Measurements from ENCODE around the gene NKX2-4.

The NKX2-4 gene

DNA sequence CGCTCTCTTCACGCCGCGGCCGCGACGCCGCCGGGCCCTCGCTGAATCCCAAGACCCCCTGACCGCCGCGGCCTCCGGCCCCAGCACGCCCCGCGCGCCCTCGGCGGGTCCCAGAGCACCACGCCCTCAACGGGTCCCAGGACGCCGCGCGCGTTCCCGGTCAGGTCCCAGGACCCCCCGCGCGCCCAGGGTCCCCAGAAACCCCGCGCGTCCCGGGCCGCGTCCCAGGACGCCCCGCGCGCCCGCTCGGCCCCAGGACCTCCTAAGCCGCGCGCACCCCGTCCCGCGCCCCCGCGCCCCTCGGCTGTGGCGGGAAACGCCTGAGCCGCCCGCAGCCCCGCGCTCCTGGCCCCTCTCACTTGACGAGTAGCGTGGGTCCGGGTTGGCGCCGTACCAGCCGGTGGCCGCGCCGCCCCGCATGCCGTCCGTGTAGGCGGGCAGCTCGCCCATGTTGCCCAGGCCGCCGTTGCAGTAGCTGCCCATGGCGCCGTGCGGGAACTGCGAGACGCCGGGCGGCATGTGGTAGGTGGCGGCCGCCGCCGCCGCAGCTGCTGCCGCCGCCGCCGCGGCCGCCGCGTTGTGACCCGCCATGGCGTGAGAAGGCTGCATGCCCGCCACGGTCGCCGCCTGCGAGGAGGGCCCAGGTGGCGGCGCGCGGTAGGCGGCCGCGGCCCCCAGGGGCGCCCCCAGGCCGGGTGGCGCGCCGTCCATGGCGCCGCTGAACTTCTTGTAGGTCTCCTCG, 556 bp downstream of the NKX2-4 start (continued):
- TF ChIP-seq EGR2 (tag by site-specific recombination; IDR thresholded peaks at IDR 0.05; ENCODE audit: low read depth) (peak; percentile 70; the same call in 1 of the 2 replicates), ZNF274 (IDR thresholded peaks at IDR 0.05; ENCODE audit: low read length) (no peak), ZNF274 (tag by site-specific recombination; IDR thresholded peaks at IDR 0.05; ENCODE audit: borderline replicate concordance) (no peak), ZNF132 (tag by site-specific recombination; IDR thresholded peaks at IDR 0.05; ENCODE audit: borderline replicate concordance) (no peak), ZNF37A (tag by site-specific recombination; IDR thresholded peaks at IDR 0.05) (no peak), ZBTB1 (tag by site-specific recombination; IDR thresholded peaks at IDR 0.05) (no peak), ZNF404 (tag by site-specific recombination; IDR thresholded peaks at IDR 0.05) (no peak)
- TF ChIP-seq, protein P1, sequence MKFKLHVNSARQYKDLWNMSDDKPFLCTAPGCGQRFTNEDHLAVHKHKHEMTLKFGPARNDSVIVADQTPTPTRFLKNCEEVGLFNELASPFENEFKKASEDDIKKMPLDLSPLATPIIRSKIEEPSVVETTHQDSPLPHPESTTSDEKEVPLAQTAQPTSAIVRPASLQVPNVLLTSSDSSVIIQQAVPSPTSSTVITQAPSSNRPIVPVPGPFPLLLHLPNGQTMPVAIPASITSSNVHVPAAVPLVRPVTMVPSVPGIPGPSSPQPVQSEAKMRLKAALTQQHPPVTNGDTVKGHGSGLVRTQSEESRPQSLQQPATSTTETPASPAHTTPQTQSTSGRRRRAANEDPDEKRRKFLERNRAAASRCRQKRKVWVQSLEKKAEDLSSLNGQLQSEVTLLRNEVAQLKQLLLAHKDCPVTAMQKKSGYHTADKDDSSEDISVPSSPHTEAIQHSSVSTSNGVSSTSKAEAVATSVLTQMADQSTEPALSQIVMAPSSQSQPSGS (tag by site-specific recombination; IDR thresholded peaks at IDR 0.05; ENCODE audit: low read depth) = no peak
- TF ChIP-seq, protein P2, sequence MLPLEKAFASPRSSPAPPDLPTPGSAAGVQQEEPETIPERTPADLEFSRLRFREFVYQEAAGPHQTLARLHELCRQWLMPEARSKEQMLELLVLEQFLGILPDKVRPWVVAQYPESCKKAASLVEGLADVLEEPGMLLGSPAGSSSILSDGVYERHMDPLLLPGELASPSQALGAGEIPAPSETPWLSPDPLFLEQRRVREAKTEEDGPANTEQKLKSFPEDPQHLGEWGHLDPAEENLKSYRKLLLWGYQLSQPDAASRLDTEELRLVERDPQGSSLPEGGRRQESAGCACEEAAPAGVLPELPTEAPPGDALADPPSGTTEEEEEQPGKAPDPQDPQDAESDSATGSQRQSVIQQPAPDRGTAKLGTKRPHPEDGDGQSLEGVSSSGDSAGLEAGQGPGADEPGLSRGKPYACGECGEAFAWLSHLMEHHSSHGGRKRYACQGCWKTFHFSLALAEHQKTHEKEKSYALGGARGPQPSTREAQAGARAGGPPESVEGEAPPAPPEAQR (tag by site-specific recombination; IDR thresholded peaks at IDR 0.05) = no peak
- TF ChIP-seq, protein P3, sequence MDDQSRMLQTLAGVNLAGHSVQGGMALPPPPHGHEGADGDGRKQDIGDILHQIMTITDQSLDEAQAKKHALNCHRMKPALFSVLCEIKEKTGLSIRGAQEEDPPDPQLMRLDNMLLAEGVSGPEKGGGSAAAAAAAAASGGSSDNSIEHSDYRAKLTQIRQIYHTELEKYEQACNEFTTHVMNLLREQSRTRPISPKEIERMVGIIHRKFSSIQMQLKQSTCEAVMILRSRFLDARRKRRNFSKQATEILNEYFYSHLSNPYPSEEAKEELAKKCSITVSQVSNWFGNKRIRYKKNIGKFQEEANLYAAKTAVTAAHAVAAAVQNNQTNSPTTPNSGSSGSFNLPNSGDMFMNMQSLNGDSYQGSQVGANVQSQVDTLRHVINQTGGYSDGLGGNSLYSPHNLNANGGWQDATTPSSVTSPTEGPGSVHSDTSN (CRISPR knock-in tag; IDR thresholded peaks at IDR 0.05) = 0 out of 2 replicates have a peak, but pooled peaks have one; percentile 51
- TF ChIP-seq, protein P4, sequence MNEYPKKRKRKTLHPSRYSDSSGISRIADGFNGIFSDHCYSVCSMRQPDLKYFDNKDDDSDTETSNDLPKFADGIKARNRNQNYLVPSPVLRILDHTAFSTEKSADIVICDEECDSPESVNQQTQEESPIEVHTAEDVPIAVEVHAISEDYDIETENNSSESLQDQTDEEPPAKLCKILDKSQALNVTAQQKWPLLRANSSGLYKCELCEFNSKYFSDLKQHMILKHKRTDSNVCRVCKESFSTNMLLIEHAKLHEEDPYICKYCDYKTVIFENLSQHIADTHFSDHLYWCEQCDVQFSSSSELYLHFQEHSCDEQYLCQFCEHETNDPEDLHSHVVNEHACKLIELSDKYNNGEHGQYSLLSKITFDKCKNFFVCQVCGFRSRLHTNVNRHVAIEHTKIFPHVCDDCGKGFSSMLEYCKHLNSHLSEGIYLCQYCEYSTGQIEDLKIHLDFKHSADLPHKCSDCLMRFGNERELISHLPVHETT (tag by site-specific recombination; IDR thresholded peaks at IDR 0.05) = no peak

- Histone ChIP-seq H3K36me3 (ENCODE audit: control insufficient read depth in 2 of 2, insufficient read depth in 1 of 2, low read length in 2 of 2) (no peaks in the 10 kb centered on the region), H3K4me3 (ENCODE audit: low read depth, low read length) (peak overlapping the region; percentile 53; the same call in 1 of the 2 replicates), H3K27ac (ENCODE audit: extremely low read depth, low read depth, low read length) (peak overlapping the region; percentile 95; the same call in 1 of the 2 replicates), H3K9me3 (ENCODE audit: control insufficient read depth, insufficient read depth, low read depth, low read length) (no peaks in the 10 kb centered on the region), H3K4me1 (ENCODE audit: control insufficient read depth, insufficient read depth, low read length) (peaks cover 16% of the 10 kb centered on the region)
- ChIA-PET POLR2A (interaction anchor here (0.5 kb wide), 1 partner anchor 93 kb away, joined by 3 read pairs; the partner anchor contains the start of gene XRN2), CTCF (interaction anchor here (0.6 kb wide), 1 partner anchor 14 kb away, joined by 4 read pairs; no protein-coding TSS in a partner anchor)
- TF ChIP-seq, protein P5, sequence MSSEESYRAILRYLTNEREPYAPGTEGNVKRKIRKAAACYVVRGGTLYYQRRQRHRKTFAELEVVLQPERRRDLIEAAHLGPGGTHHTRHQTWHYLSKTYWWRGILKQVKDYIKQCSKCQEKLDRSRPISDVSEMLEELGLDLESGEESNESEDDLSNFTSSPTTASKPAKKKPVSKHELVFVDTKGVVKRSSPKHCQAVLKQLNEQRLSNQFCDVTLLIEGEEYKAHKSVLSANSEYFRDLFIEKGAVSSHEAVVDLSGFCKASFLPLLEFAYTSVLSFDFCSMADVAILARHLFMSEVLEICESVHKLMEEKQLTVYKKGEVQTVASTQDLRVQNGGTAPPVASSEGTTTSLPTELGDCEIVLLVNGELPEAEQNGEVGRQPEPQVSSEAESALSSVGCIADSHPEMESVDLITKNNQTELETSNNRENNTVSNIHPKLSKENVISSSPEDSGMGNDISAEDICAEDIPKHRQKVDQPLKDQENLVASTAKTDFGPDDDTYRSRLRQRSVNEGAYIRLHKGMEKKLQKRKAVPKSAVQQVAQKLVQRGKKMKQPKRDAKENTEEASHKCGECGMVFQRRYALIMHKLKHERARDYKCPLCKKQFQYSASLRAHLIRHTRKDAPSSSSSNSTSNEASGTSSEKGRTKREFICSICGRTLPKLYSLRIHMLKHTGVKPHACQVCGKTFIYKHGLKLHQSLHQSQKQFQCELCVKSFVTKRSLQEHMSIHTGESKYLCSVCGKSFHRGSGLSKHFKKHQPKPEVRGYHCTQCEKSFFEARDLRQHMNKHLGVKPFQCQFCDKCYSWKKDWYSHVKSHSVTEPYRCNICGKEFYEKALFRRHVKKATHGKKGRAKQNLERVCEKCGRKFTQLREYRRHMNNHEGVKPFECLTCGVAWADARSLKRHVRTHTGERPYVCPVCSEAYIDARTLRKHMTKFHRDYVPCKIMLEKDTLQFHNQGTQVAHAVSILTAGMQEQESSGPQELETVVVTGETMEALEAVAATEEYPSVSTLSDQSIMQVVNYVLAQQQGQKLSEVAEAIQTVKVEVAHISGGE (tag by site-specific recombination; conservative IDR thresholded peaks at IDR 0.05; ENCODE audit: low read depth) = 0 out of 2 replicates have a peak, but pooled peaks have one; percentile 13
- TF ChIP-seq ZNF404 (tag by site-specific recombination; IDR thresholded peaks at IDR 0.05) (no peak), ZXDB (tag by site-specific recombination; IDR thresholded peaks at IDR 0.05) (peak; percentile 45; the same call in 1 of the 2 replicates), SP7 (tag by site-specific recombination; IDR thresholded peaks at IDR 0.05) (peak; percentile 43; the same call in 1 of the 2 replicates), ZNF513 (tag by site-specific recombination; IDR thresholded peaks at IDR 0.05) (no peak), ZNF629 (tag by site-specific recombination; IDR thresholded peaks at IDR 0.05) (peak; percentile 57; the same call in 1 of the 2 replicates), ZNF202 (tag by site-specific recombination; IDR thresholded peaks at IDR 0.05; ENCODE audit: borderline replicate concordance) (0 out of 2 replicates have a peak, but pooled peaks have one; percentile 70), GLIS1 (tag by site-specific recombination; IDR thresholded peaks at IDR 0.05) (no peak), ZNF544 (tag by site-specific recombination; IDR thresholded peaks at IDR 0.05) (no peak)
- TF ChIP-seq, protein P6, sequence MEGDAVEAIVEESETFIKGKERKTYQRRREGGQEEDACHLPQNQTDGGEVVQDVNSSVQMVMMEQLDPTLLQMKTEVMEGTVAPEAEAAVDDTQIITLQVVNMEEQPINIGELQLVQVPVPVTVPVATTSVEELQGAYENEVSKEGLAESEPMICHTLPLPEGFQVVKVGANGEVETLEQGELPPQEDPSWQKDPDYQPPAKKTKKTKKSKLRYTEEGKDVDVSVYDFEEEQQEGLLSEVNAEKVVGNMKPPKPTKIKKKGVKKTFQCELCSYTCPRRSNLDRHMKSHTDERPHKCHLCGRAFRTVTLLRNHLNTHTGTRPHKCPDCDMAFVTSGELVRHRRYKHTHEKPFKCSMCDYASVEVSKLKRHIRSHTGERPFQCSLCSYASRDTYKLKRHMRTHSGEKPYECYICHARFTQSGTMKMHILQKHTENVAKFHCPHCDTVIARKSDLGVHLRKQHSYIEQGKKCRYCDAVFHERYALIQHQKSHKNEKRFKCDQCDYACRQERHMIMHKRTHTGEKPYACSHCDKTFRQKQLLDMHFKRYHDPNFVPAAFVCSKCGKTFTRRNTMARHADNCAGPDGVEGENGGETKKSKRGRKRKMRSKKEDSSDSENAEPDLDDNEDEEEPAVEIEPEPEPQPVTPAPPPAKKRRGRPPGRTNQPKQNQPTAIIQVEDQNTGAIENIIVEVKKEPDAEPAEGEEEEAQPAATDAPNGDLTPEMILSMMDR (tag by site-specific recombination; IDR thresholded peaks at IDR 0.05) = no peak
Measured at GRCh38 chr20:21395666-21396598, 1.4 kb downstream of the NKX2-4 start.
